NCI-H2107 treated with DMSO at 0.1 percent for 48 hours (cell line): ENCODE results near the gene PLA2G2C.

Experiments
- DNase-seq: peaks from one replicate; lab custom pipeline; 2025; ENCODE audit not compliant: unreplicated experiment; lab: John Stamatoyannopoulos, UW

PLA2G2C gene

GRCh38 chr1:20184997-20185833 lies 1.1 kb downstream of the PLA2G2C start:
- DNase-seq: no peak

- DNase-seq: no peak
Measured at GRCh38 chr1:20184481-20184900, 1.8 kb downstream of the PLA2G2C start.

- no peak for DNase-seq
Measured at GRCh38 chr1:20183616-20184271, 2.6 kb downstream of the PLA2G2C start.

GRCh38 chr1:20183035-20183434 lies 3.3 kb downstream of the PLA2G2C start:
- DNase-seq: no peak

GRCh38 chr1:20182415-20182814 lies 3.9 kb downstream of the PLA2G2C start:
- DNase-seq: no peak

- DNase-seq: no peak
Measured at GRCh38 chr1:20180844-20181207, 5.5 kb downstream of the PLA2G2C start.

GRCh38 chr1:20180129-20180843 lies 6.0 kb downstream of the PLA2G2C start:
- no peak for DNase-seq

GRCh38 chr1:20179371-20180128 lies 6.8 kb downstream of the PLA2G2C start:
- DNase-seq: no peak

GRCh38 chr1:20178634-20179370 lies 7.5 kb downstream of the PLA2G2C start:
- DNase-seq: no peak

GRCh38 chr1:20174937-20175666 lies 11.2 kb downstream of the PLA2G2C start:
- no peak for DNase-seq

- DNase-seq: no peak
Measured at GRCh38 chr1:20172033-20172590, 14.2 kb downstream of the PLA2G2C start.

GRCh38 chr1:20169932-20170331 lies 16.4 kb downstream of the PLA2G2C start:
- DNase-seq: no peak

- DNase-seq: no peak
Measured at GRCh38 chr1:20168564-20169491, 17.5 kb downstream of the PLA2G2C start.

- DNase-seq: no peak
Measured at GRCh38 chr1:20167126-20167525, 19.2 kb downstream of the PLA2G2C start.

GRCh38 chr1:20166051-20166450 lies 20.3 kb downstream of the PLA2G2C start:
- no peak for DNase-seq

- no peak for DNase-seq
Measured at GRCh38 chr1:20165522-20165951, 20.8 kb downstream of the PLA2G2C start.

GRCh38 chr1:20164694-20165202 lies 21.6 kb downstream of the PLA2G2C start:
- no peak for DNase-seq

GRCh38 chr1:20160034-20160433 lies 26.3 kb downstream of the PLA2G2C start:
- no peak for DNase-seq
